Kidney epithelial cell (primary cell): ENCODE data around the gene ZNF423. TPM values are rescaled to one million over a fixed set of nuclear protein-coding genes. Genes with fewer than 3 reads are reported as not detected.

Source experiments
- DNase-seq: peaks from one replicate; pipeline ENCODE4 v3.0.0-alpha.2; 2010; ENCODE audit warnings: low read depth
- H3K27me3 ChIP-seq: 2 replicates; pipeline ENCODE4 v1.6.0; 2011; ENCODE audit warnings: low read length; ENCODE audit not compliant: control insufficient read depth, insufficient read depth
- H3K36me3 ChIP-seq: 2 replicates; pipeline ENCODE4 v1.5.1; 2011; ENCODE audit warnings: low read length; ENCODE audit not compliant: control insufficient read depth, insufficient read depth
- H3K4me3 ChIP-seq: 2 replicates; pipeline ENCODE4 v1.5.1; 2011; ENCODE audit warnings: low read depth, mild to moderate bottlenecking, control low read depth, low read length
- CTCF ChIP-seq: IDR thresholded peaks from 2 replicates; pipeline ENCODE4 v1.5.1; 2011; ENCODE audit warnings: mild to moderate bottlenecking, moderate library complexity, low read length, control low read depth, inconsistent platforms; ENCODE audit not compliant: insufficient read depth, poor library complexity, severe bottlenecking
- total RNA-seq: library from RNA; depleted of rRNA; stranded (reverse); fragments of >200 nt; gene quantifications from 2 replicates; pipeline ENCODE4 v1.2.3, GENCODE V29; 2015

The ZNF423 gene
- total RNA-seq, 1 donor from 2014 or later = 3.6 TPM

GRCh38 chr16:49544828-49545227 is 311.1 kb downstream of the ZNF423 start:
- Histone ChIP-seq H3K27me3 (peaks cover 7% of the 10 kb centered on the region), H3K36me3 (no peaks in the 10 kb centered on the region), H3K4me3 (no peak overlapping the region)
- DNase-seq = no peak
- TF ChIP-seq CTCF = no peak

GRCh38 chr16:49543631-49543946 is 312.3 kb downstream of the ZNF423 start:
- TF ChIP-seq CTCF = no peak
- Histone ChIP-seq H3K4me3 (no peak overlapping the region), H3K27me3 (peaks cover 4% of the 10 kb centered on the region), H3K36me3 (no peaks in the 10 kb centered on the region)
- no peak for DNase-seq

GRCh38 chr16:49542946-49543630 is 312.8 kb downstream of the ZNF423 start:
- H3K4me3 ChIP-seq = no peak overlapping the region
- no peak for DNase-seq
- no peak for TF ChIP-seq CTCF
- H3K36me3 ChIP-seq = no peaks in the 10 kb centered on the region
- peaks cover 4% of the 10 kb centered on the region for H3K27me3 ChIP-seq

DNA sequence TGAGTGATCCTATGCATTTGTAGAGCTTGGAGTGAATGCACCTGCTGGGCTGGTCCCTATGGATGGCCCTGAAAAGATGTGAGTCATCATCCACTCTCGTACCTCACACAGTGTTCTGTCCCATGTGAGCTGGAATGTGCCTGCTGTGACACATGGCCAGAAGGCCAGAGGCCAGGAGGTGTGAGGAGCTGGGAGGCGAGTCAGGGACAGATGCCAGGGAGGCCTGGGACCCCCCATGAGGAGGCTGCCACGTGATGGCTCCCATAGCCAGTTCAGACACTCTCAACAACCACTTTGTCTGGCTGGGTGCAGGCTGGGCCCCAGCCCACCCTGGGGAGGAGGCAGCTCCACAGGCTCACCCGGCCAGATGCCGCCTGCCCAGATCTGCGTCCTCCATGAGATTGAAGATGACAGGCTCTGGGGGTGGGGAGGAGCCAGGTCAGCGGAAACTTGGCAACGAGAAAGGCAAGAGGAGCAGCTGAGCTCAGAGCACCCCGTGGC is 313.5 kb downstream of the ZNF423 start:
- peaks cover 4% of the 10 kb centered on the region for H3K27me3 ChIP-seq
- no peak overlapping the region for H3K4me3 ChIP-seq
- no peak for DNase-seq
- no peaks in the 10 kb centered on the region for H3K36me3 ChIP-seq
- no peak for TF ChIP-seq CTCF

DNA sequence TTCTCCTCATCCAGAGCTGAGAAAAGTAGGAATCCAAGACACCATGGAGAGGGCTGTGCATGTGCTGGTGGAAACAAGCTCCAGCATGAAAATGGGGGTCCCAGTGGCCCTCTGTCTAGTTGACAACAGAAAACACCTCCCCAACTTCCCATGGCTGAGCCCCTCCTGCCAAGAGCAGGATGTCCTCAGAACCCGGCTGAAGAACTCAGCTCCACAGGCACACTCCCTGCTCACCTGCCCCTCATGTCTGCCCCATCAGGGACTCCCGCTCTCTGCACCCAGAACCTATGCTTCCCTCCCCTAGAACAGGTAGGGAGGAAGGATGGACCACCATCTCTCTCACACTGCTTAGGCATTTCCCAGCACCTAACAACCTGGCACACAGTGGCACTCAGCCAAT is 315.1 kb downstream of the ZNF423 start:
- no peak for TF ChIP-seq CTCF
- Histone ChIP-seq H3K27me3 (peaks cover 4% of the 10 kb centered on the region), H3K36me3 (no peaks in the 10 kb centered on the region), H3K4me3 (no peak overlapping the region)
- DNase-seq = no peak

DNA sequence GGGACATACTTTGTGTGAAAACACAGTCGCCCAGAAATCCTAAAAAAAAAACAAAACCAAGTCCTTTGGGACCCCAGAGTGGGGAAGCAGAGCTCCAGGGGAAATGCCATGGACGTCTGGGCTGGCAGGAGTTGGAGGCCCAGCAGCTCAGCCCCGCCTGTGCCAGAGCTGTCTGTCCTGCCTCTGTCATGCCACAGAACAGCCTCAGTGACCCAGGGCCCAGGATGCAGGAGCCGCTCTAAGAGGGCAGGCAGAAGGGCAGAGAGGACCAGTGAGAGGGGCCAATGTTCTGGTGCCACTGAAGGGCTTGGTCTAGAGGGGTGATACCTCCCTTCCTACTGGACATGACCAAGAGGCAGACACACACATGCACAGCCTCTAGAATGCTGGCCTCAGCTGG is 316.2 kb downstream of the ZNF423 start:
- TF ChIP-seq CTCF = no peak
- no peaks in the 10 kb centered on the region for H3K36me3 ChIP-seq
- peaks cover 4% of the 10 kb centered on the region for H3K27me3 ChIP-seq
- H3K4me3 ChIP-seq = no peak overlapping the region
- no peak for DNase-seq
